GM12801 (cell line): ENCODE data around the gene UBE2A.

Experiments
- CTCF ChIP-seq: IDR thresholded peaks from one replicate; pipeline ENCODE4 v1.5.1; 2011; ENCODE audit warnings: control low read depth; ENCODE audit not compliant: insufficient read length; ENCODE audit errors: extremely low read depth

Gene UBE2A

GRCh38 chrX:119602701-119603255, 28.4 kb downstream of the UBE2A start:
- no peak for TF ChIP-seq CTCF

GRCh38 chrX:119604766-119605463, 30.6 kb downstream of the UBE2A start:
- TF ChIP-seq CTCF, result no peak

- no peak for TF ChIP-seq CTCF
These were observed 31.3 kb downstream of the UBE2A start for GRCh38 chrX:119605464-119606279.

GRCh38 chrX:119606280-119607017, 32.1 kb downstream of the UBE2A start, which contains the start of gene NKRF:
NKRF (minus strand) TSS chrX:119606424.
- TF ChIP-seq CTCF, result no peak

- TF ChIP-seq CTCF, result no peak
These were observed 32.6 kb downstream of the UBE2A start for GRCh38 chrX:119607018-119607389.

- no peak for TF ChIP-seq CTCF
These were observed 40.4 kb downstream of the UBE2A start for GRCh38 chrX:119614776-119615175.
